Stimulated activated CD4-positive, alpha-beta T cell treated with anti-CD3 and anti-CD28 coated beads, Interleukin-1b, Interleukin-23, amount 100 ng/mL, for 4 hours (primary cell): ENCODE measurements around the gene LGALS1.
"Not testable (repeated sequence)": the region's sequence is repeated elsewhere in the genome, so short reads cannot be mapped to it uniquely, and the experiment has no call there.

ENCODE experiments used
- DNase-seq, 2 donors: peaks; one replicate each; pipeline ENCODE4 v3.0.0-alpha.2; 2020; ENCODE audit warnings: low read depth in 2 of 2

The LGALS1 gene

DNA sequence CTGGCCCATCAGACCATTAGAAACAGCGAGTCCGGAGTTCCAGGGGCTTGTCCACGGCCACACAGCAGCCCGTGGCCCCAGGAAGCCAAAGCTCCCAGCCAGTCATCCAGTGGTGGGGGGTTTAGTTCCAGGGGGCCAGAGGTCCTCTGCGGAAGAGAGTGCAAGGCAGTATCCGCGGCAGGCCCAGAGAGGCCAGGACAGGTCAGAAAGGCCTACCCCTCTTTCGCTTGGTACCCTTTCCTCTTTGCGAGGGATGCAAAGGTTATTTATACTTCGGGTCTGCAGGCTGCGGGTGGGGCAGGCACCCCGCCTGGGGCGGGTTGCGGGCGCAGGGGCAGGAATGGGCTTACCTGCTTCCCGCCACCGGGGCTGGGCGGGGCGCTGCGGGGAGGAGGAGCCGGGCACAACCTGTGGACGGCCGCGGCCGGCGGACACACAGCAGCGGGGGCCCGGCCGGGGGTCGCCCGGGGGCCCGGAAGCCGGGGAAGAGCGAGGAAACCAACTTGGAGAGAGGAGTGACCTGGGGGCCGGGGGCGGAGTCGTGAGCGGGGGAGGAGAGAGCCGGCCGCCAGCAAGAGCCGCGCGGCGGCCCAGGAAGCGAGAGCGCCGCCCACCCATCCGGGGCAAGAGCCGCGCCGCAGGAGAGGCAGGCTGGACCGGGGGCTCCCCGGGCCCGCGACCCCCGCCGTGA, 36.2 kb upstream of the LGALS1 start, which contains the start of gene SH3BP1:
Gene SH3BP1, plus strand, starts transcription at position 600 of the 691 bp plus-strand sequence. CDS start 119 bp downstream, outside the sequence.
- peak in 1 of 2 donors; percentile 54 for DNase-seq

DNA sequence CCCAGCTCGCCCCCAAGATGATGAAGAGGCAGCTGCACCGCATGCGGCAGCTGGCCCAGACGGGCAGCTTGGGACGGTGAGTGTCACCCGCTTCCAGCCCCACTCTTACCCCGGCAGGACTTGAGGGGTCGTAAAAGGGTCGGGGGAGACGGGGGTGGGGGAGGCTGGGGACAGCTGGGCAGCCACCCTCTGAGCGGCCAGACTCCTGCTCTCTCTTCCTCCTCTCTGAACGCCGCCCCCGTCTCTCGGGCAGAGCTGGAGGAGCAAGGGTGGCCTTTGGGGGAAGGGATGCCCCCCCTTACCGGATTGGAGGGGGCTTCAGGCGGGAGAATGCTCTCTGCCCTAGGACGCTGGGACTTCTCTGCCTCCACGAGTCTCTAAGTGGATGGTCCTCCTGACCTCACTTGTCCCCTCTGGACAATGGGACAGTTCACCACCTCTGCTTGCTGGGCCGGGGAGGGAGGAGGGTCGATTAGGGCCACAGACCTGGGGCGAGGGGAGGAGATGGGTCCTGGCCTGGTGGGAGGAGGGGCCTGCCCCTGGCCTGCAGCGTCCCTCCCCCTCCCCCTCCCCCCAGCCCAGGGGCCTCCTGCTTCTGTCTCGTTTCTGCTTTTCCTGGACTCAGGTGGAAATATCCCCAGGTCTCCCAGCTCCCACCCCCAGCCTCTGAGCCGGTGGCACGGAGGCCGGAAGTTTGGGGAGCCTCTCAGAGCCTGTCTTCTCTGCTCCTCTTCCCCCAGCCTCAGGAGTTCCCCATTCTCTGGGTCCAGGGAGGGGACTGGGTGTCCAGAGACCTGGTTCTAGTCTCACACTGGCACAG, 35.5 kb upstream of the LGALS1 start:
- DNase-seq = no peak

DNA sequence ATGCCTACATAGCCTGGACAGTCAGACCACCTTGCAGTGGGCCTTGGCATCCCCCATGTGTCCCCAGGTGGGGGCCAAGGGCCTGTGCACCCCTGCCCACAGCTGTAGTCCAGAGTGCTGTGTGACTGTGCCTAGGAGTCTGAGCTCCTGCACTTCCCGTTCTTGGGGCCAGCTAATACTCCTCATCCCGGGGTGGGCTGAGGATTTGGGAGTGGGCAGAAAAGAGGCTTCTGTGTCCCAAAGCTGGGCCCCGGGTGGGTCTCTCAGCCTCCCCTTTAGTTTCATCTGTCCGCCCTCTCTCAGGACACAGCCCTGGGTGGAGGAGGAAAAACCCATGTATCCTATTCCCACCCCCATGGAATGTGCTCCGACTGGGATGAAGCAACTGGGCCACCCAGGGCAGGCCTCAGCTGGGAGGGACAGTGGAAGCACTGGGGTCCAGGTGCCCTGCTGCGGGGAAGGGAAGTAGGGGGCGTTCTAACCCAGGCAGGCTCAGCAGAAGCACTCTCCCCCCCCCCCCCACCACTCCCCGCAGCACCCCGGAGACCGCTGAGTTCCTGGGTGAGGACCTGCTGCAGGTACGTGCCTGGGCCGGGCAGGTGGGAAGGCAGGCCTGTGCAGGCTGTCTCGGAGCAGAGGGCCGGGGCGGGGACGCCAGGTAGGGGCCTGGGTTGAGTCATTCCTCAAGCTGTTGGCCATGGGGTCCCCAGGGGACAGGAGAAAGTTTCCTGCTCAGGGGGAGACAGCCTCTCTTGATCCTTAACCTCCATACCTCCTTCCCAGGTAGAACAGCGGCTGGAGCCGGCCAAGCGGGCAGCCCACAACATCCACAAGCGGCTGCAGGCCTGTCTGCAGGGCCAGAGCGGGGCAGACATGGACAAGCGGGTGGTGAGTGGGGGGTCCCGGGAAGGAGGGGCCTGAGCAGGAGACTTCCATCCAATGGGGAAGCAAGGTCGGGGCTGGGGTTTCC, 34.6 kb upstream of the LGALS1 start:
- no peak for DNase-seq

DNA sequence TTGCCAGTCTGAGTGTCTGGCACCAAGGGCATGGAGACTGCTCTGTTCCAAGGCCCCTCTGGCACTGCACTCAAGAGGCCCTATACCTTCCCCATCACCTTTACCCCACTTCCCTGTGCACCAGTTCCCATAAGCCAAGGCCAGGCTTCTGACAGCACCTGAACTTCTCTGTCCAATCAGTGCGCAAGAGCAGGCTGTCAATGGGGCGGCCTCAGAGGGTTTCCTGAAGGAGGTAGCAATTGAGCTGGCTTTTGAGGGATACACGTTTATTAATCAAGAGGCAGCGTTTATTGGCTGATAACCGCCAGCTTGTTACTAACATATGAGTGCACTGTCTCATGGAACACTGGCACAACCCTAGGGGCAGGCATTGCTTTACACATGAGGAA, 33.9 kb upstream of the LGALS1 start:
- no peak for DNase-seq

DNA sequence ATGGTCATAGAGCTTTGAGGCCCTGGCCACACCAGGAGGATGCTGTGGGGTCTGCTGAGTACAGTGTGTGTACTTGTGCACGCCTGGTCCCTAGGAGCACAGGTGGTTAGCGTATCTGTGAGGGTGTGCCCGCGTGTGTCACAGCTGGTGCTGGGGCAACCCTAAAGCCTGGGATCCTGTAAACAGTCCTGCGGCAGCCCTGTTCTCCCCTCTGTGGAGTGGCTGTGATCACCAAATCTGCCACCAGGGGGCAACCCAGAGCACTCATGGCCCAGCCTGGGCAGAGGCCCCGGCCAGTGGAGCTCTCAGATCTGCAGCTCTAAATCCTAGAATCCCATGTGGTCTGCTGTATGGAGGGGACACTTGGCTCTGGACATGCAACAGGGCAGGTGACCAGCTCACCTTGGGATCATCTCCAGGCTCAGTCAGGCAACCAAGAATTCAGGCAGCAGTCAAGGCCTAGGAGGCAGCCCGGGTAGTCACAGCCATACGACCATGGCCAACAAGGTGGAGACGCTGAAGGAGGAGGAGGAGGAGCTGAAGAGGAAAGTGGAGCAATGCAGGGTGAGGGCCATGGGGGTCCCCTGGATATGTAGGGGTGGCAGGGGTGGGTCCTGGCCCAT, 32.1 kb upstream of the LGALS1 start:
- DNase-seq = peak; percentile 90 to 91

DNA sequence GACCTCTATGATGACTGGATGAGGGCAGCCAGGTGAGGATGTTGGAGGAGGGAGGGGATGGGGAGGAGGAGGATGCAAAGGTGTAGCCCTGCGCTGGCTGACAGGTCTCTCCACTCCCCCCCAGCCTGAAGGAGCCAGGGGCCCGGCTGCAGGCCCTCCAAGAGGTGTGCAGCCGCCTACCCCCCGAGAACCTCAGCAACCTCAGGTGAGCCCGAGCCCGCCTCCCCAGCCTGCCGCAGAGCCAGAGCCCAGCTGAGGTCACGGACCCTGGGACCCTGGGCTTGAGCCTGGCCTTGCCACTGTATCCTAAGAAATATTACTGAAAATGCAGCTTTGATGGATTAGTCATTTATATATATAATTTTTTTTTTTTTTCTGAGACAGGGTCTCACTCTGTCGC, 28.1 kb upstream of the LGALS1 start:
- no peak for DNase-seq

DNA sequence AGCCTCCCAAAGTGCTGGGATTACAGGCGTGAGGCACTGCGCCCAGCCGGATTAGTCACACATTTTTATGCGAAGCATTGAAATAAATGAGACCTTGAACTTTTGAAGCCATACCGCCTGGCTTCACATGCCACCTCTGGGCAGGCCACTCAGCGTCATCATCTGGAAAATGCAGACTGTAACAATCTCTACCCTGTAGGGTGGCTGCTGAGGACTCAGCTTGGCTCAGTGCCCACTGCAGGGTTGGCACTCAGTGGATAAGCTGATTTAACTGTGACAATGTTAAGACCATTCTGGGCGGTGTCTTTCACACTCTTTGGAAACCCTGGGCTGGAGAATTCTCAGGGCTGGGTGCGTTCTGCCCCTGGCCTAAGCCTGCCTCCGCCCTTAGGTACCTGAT, 27.5 kb upstream of the LGALS1 start:
- no peak for DNase-seq

- no peak for DNase-seq
Measured at GRCh38 chr22:37650463-37651136, 24.8 kb upstream of the LGALS1 start.

GRCh38 chr22:37654563-37655251, 20.7 kb upstream of the LGALS1 start:
- no peak for DNase-seq

- DNase-seq = no peak
Measured at GRCh38 chr22:37655252-37655563, 20.2 kb upstream of the LGALS1 start.

DNA sequence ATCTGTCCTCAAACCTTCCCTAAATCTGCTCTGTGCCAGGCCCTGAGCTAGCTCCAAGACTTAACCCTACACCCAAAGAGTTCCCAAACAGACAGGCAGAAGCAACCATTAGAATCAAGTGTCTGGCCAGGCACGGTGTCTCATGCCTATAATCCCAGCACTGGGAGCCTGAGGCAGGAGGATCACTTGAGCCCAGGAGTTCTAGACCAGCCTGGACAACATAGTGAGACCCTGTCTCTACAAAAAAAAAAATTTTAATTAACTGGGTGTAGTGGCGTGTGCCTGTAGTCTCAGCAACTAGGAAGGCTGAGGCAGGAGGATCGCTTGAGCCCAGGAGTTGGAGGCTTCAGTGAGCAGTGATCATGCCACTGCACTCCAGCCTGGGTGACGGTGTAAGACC, 18.9 kb upstream of the LGALS1 start:
- DNase-seq = not testable (repeated sequence)

DNA sequence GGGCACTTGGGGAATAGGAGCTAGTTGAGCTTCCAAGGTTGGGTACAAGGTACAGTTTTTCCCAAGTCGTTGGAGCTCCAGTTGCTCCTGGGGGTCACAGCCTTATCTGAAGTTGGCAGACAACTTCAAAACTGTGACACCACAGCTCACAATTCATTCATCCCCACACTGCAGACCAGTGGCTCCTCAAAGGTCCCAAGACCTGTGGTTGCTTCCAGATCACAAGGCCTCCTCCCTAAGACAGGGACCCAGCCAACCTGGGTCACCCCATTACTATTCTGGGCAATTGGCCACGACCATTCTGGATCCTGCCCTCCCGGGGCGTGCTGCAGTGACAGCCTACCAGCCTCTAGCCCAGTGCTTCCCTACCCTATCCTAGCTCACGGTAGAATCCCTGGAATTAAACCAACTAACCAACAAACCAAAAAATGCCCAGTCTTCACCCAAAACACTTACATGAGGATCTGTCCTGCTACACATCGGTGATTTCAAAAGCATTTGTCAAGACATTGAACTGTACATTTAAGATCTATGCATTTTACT, 17.8 kb upstream of the LGALS1 start:
- DNase-seq = no peak

GRCh38 chr22:37658133-37659065, 17.0 kb upstream of the LGALS1 start, which contains the start of gene PDXP:
PDXP (plus strand) TSS chr22:37658723; CDS start chr22:37658783, 60 bp downstream.
- peak; percentile 98 to 99 for DNase-seq

GRCh38 chr22:37659066-37659896, 16.2 kb upstream of the LGALS1 start:
- no peak for DNase-seq

GRCh38 chr22:37659897-37660708, 15.3 kb upstream of the LGALS1 start:
- no peak for DNase-seq

DNA sequence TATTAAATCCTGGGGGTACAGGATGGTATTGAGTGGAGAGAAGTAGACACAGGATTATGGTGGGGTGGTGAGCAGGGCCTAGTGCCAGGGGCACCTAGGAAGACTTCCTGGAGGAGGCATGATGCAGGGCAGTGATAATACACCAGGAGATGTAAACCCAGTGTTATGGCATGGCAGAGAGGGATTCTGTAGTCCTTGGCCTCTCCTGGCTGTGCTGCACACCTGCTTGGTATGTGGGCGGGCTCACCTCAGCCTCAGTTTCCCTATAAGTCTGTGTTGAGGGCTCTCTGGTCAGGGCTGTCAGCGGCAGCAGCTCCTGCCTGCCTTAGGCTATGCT, 14.8 kb upstream of the LGALS1 start:
- no peak for DNase-seq
